A549 treated with AZD2906 at 1 μM for 4 hours (cell line): ENCODE measurements around the gene RILPL2. TPM values are rescaled to one million over a fixed set of nuclear protein-coding genes. Genes with fewer than 3 reads are reported as not detected.

Experiments
- total RNA-seq: library from RNA; stranded (reverse); fragments of 200-300 nt; extraction: Qiagen RNA extraction; gene quantifications from 5 replicates; pipeline ENCODE4 v1.2.3, GENCODE V29; 2022

RILPL2 gene
- 1.3 to 1.7 TPM (median 1.4 TPM) in 5 replicates for total RNA-seq

DNA sequence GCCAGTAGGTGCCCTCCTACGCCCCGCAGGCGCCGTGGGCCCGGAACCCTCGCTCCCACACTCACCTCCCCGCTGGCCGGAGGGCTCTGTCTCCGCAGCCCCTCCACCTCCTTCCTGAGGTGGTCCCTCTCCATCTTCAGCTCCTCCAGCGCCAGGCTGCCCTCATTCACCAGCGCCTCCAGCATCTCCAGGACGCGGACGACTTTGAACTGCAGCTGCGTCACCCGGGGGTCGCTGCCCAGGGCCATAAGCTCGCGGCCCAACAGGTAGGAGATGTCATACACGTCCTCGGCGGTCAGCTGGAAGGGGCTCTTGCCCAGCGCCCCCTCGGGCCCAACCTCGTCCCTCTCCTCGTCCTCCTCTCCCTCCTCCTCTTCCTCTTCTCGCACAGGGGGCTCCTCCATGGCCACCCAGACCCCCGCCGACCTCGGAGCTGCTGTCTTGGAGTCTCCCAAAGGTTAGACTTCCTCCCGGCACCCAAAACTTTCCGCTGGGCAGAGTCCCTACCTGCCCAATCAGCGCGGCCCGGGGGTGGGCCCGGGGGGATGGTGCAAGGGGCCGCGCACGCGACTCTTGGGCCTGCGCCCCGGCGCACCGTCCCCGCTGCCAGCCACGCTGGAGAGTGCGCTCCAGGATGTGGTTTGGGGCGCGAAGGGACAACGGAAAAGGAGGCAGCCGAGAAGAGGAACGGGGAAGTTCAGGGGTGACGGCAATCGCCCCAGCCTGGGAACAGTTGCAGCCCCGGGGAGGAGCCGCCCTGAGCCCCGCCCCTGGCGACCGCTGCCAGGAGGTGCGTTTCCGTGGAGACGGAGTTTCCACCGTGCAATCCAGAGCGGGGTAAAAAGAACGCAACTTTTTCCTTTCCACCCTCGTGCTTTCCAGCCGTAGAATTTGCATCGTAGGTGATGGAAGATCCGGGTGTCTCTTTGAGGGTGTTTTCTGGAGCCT is at the start of gene RILPL2:
TSS of gene RILPL2 (minus strand) at position 668 of the 948 bp plus-strand sequence. CDS start at position 404, 264 bp downstream.

DNA sequence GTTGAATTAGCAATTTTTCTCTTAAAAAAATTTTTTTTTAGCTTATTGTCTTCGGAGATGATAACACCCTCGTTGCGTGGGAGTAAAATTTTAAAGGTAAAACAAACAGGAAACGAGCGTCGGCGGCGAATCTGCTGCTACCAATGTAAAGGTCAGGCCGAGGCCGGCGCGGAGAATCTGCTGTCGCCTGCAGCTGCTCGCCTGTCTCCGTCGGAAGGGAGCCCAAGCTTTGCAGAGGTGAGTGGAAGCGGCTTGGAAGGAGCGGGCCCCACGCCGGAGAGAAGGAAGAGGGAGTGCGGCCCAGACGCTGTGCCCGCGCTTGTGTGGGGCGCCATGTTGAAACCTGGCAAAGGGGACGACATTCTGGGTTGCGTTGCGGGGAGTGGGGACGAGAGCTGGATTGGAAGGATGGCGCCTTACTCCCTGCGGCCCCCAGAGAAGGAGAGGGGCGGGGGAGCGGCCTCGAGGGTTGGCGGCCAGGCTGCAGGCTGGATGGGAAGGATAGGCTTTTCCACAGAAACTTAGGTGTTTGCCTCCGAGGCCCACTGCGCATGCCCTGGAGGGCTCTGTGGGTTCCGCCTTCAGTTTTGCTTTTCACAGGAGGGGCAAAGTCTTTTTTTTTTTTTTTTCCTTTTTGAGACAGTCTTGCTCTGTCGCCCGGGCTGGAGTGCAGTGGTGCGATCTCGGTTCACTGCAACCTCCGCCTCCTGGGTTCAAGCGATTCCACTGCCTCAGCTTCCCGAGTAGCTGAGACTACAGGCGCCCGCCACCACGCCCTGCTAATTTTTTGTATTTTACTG is 21.7 kb upstream of the RILPL2 start, which contains the start of gene SNRNP35:
TSS of gene SNRNP35 (plus strand) at position 160 of the 800 bp plus-strand sequence. CDS start 7,402 bp downstream, outside the sequence.

Other genes with a start within 250 kb of the RILPL2 start
- 16.7 to 21.0 TPM (median 20.5 TPM) in 5 replicates for gene MPHOSPH9, start 203.5 kb downstream of the RILPL2 start, total RNA-seq
- 12.9 to 20.5 TPM (median 15.1 TPM) in 5 replicates for gene MTRFR, start 203.2 kb downstream of the RILPL2 start, total RNA-seq
- gene CDK2AP1, start 164.8 kb downstream of the RILPL2 start, total RNA-seq = 115 to 164 TPM (median 154 TPM) in 5 replicates
- 16.5 to 25.4 TPM (median 21.1 TPM) in 5 replicates for gene SBNO1, start 71.8 kb downstream of the RILPL2 start, total RNA-seq
- 49.4 to 56.5 TPM (median 54.1 TPM) in 5 replicates for gene KMT5A, start 52.6 kb downstream of the RILPL2 start, total RNA-seq
- 17.2 to 19.5 TPM (median 18.8 TPM) in 5 replicates for gene SNRNP35, start 21.5 kb upstream of the RILPL2 start, total RNA-seq
- 9.9 to 13.5 TPM (median 12.4 TPM) in 5 replicates for gene RILPL1, start 97.0 kb upstream of the RILPL2 start, total RNA-seq
- 169 to 188 TPM (median 183 TPM) in 5 replicates for gene TMED2, start 147.9 kb upstream of the RILPL2 start, total RNA-seq
- 26.3 to 30.2 TPM (median 28.7 TPM) in 5 replicates for gene DDX55, start 165.4 kb upstream of the RILPL2 start, total RNA-seq
- gene EIF2B1, start 197.0 kb upstream of the RILPL2 start, total RNA-seq = 30.2 to 40.3 TPM (median 32.7 TPM) in 5 replicates
- gene GTF2H3, start 197.1 kb upstream of the RILPL2 start, total RNA-seq = 23.9 to 50.5 TPM (median 26.1 TPM) in 5 replicates
- gene TCTN2, start 234.4 kb upstream of the RILPL2 start, total RNA-seq = 12.1 to 14.1 TPM (median 12.5 TPM) in 5 replicates